IPS-20b (cell line): ENCODE data around the gene HSD11B1L.

Experiments
- H3K27ac ChIP-seq: one replicate; pipeline ENCODE4 v1.5.1; 2013; ENCODE audit warnings: low read length
- H3K27me3 ChIP-seq: 2 replicates; pipeline ENCODE4 v1.6.1; 2013; ENCODE audit warnings: mild to moderate bottlenecking, low read length, inconsistent platforms; ENCODE audit not compliant: insufficient read depth
- H3K36me3 ChIP-seq: 2 replicates; pipeline ENCODE4 v1.6.1; 2013; ENCODE audit warnings: low read depth, mild to moderate bottlenecking, inconsistent platforms, low read length, moderate library complexity; ENCODE audit not compliant: insufficient read depth
- H3K4me1 ChIP-seq: 2 replicates; pipeline ENCODE4 v1.6.1; 2013; ENCODE audit warnings: mild to moderate bottlenecking, control low read depth, inconsistent platforms, low read length, moderate library complexity; ENCODE audit not compliant: insufficient read depth
- H3K4me3 ChIP-seq: 2 replicates; pipeline ENCODE4 v1.5.1; 2013; ENCODE audit warnings: mild to moderate bottlenecking, low read length, inconsistent platforms
- H3K9ac ChIP-seq: 2 replicates; pipeline ENCODE4 v1.6.1; 2013; ENCODE audit warnings: low read depth, mild to moderate bottlenecking, inconsistent platforms, low read length, moderate library complexity
- H3K9me3 ChIP-seq: 2 replicates; pipeline ENCODE4 v1.6.1; 2013; ENCODE audit warnings: mild to moderate bottlenecking, low read depth, low read length, inconsistent platforms; ENCODE audit not compliant: insufficient read depth

The HSD11B1L gene

GRCh38 chr19:5680437-5681368 lies at the start of gene HSD11B1L, which contains the start of gene MICOS13:
Gene HSD11B1L (plus strand): TSS chr19:5681027. CDS start chr19:5684833, 3,806 bp downstream.
Gene MICOS13 (minus strand): TSS chr19:5680516. CDS start chr19:5680486, 30 bp downstream.
- H3K9me3 ChIP-seq: no peaks in the 10 kb centered on the region
- H3K9ac ChIP-seq: peak within 1 kb of the TSS; percentile 85
- H3K4me1 ChIP-seq: no peaks in the 10 kb centered on the region
- H3K4me3 ChIP-seq: peak within 1 kb of the TSS; percentile 94
- H3K27me3 ChIP-seq: no peaks in the 10 kb centered on the region
- H3K36me3 ChIP-seq: no peaks in the 10 kb centered on the region
- peak within 1 kb of the TSS; percentile 93 for H3K27ac ChIP-seq

DNA sequence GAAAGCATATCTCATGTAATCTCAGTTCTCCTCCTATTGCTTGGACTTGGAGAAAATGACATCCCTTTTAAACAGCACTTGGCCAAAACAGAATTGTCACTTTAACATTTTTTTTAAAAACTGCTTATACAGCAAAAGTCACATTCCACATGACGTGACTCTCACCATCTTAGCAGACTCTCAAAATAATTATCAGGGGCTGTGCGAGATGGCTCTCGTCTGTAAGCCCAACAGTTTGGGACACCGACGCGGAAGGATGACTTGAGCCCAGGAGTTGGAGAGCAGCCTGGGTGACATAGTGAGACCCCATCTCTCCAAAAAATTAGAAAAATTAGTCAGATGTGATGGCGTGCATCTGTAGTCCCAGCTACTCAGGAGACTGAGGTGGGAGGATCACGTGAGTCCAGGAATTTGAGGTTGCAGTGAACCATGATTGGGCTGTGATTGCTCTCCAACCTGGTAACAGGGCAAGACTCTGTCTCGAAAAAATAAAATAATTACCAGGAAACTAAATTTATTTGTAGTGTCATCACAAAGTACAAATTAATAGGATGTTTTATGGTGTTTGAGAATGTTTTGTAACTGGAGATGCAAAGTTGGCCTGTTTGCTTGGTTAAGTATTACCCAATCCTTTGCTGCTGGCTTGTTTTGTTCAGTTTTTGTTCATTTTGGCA lies 49.1 kb upstream of the HSD11B1L start:
- no peak overlapping the region for H3K9ac ChIP-seq
- H3K4me1 ChIP-seq: no peaks in the 10 kb centered on the region
- no peaks in the 10 kb centered on the region for H3K27me3 ChIP-seq
- H3K36me3 ChIP-seq: peaks cover 75% of the 10 kb centered on the region
- no peaks in the 10 kb centered on the region for H3K9me3 ChIP-seq
- H3K4me3 ChIP-seq: no peak overlapping the region
- H3K27ac ChIP-seq: no peak overlapping the region

GRCh38 chr19:5632241-5632612 lies 48.6 kb upstream of the HSD11B1L start:
- H3K27ac ChIP-seq: no peak overlapping the region
- H3K9me3 ChIP-seq: no peaks in the 10 kb centered on the region
- peaks cover 69% of the 10 kb centered on the region for H3K36me3 ChIP-seq
- no peaks in the 10 kb centered on the region for H3K4me1 ChIP-seq
- no peak overlapping the region for H3K4me3 ChIP-seq
- H3K27me3 ChIP-seq: no peaks in the 10 kb centered on the region
- H3K9ac ChIP-seq: no peak overlapping the region

GRCh38 chr19:5632657-5633056 lies 48.2 kb upstream of the HSD11B1L start:
- Histone ChIP-seq H3K27ac (no peak overlapping the region), H3K4me1 (no peaks in the 10 kb centered on the region), H3K9ac (no peak overlapping the region)

DNA sequence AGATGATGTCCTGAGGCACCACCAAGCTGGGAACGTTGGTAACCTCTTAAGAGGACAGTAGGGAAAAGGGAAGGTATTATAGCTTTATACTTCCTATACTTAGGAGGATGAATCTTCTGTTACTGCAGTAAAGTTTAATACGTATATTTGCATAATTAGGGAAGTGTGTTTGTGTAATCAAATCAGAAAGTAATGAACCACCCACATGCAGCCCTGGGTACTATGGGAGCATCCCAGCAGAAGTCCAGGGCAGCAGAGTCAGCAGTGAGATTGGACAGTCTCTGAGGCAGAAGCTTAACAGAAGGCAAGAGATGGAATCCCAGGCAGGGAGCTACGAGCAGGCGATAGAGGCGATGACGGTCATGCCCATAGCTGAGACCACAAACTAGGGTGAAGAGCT lies 45.4 kb upstream of the HSD11B1L start:
- H3K4me1 ChIP-seq: no peaks in the 10 kb centered on the region
- no peak overlapping the region for H3K27ac ChIP-seq
- H3K27me3 ChIP-seq: no peaks in the 10 kb centered on the region
- H3K36me3 ChIP-seq: peaks cover 48% of the 10 kb centered on the region
- H3K4me3 ChIP-seq: no peak overlapping the region
- H3K9ac ChIP-seq: no peak overlapping the region
- H3K9me3 ChIP-seq: no peaks in the 10 kb centered on the region

More at GRCh38 chr19:5632657-5633056, 48.2 kb upstream of the HSD11B1L start:
- no peaks in the 10 kb centered on the region for H3K9me3 ChIP-seq
- no peaks in the 10 kb centered on the region for H3K27me3 ChIP-seq
- peaks cover 68% of the 10 kb centered on the region for H3K36me3 ChIP-seq
- no peak overlapping the region for H3K4me3 ChIP-seq

GRCh38 chr19:5637971-5638370 lies 42.9 kb upstream of the HSD11B1L start:
- H3K9ac ChIP-seq: no peak overlapping the region
- peaks cover 49% of the 10 kb centered on the region for H3K36me3 ChIP-seq
- H3K4me3 ChIP-seq: no peak overlapping the region
- H3K9me3 ChIP-seq: no peaks in the 10 kb centered on the region
- H3K27me3 ChIP-seq: no peaks in the 10 kb centered on the region
- H3K4me1 ChIP-seq: no peaks in the 10 kb centered on the region; the same call in 1 of the 2 replicates
- H3K27ac ChIP-seq: no peak overlapping the region

GRCh38 chr19:5641171-5641570 lies 39.7 kb upstream of the HSD11B1L start:
- Histone ChIP-seq H3K9ac (no peak overlapping the region), H3K27me3 (no peaks in the 10 kb centered on the region), H3K4me1 (no peaks in the 10 kb centered on the region; the same call in 1 of the 2 replicates), H3K4me3 (no peak overlapping the region), H3K36me3 (peaks cover 68% of the 10 kb centered on the region), H3K27ac (no peak overlapping the region), H3K9me3 (no peaks in the 10 kb centered on the region)

DNA sequence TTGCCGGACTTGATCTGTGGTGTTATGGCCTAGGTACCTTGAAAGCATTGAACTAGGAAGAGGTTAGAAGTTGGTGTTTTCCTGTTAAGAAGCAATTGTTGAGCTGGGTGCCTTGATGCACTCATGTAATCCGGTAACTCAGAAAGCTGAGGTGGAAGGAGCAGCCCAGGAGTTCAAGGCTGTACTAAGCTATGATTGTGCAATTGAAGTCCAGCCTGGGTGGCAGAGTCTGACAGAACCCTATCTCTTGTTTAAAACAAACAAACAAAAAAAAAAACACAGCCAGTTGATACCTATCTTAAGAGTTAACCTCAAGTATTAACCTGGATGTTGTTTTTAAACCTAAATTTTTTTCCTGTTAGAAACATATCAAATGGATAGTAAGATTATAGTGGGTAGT lies 38.6 kb upstream of the HSD11B1L start:
- H3K9me3 ChIP-seq: no peaks in the 10 kb centered on the region
- peaks cover 73% of the 10 kb centered on the region for H3K36me3 ChIP-seq
- no peak overlapping the region for H3K4me3 ChIP-seq
- H3K27ac ChIP-seq: no peak overlapping the region
- no peaks in the 10 kb centered on the region for H3K27me3 ChIP-seq
- H3K4me1 ChIP-seq: no peaks in the 10 kb centered on the region; the same call in 1 of the 2 replicates
- H3K9ac ChIP-seq: no peak overlapping the region

DNA sequence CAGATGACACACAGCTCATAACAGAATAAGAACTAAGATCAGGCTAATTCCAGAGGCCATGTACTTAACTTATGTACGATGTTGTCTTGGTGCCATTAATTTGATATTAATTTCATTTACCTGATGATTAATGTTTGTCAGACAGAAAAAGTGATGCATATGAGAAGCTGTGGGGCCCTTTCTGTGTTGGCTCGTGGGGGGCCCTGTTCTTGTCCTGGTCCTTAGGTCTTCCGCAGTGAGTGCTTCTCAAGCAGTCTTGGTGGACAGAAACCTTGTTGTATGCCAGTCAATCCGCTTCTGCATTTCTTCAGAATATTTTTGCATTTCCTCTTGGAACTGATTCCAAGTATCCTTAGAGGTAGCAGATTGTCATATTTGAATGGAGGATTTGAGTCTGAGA lies 37.8 kb upstream of the HSD11B1L start:
- no peak overlapping the region for H3K27ac ChIP-seq
- H3K36me3 ChIP-seq: peaks cover 75% of the 10 kb centered on the region
- H3K4me1 ChIP-seq: no peaks in the 10 kb centered on the region; the same call in 1 of the 2 replicates
- H3K27me3 ChIP-seq: no peaks in the 10 kb centered on the region
- H3K9me3 ChIP-seq: no peaks in the 10 kb centered on the region
- H3K9ac ChIP-seq: no peak overlapping the region
- H3K4me3 ChIP-seq: no peak overlapping the region

DNA sequence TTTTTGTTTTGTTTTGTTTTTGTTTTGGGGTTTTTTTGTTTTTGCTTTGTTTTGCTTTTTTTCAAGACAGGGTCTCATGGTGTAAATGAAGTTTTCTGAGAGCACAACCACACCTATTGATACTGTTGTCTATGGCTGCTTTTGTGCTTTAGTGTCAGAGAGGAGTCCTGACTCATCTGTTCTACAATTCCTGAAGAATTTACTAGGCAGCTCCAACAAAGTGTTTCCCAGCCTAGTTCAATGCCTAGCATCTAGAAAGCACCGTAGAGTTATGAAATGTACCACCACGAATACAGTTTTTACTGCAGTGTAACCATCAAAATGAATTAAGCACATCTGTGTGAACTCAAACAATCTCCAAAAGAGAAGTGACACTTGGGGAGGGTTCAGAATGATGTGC lies 36.8 kb upstream of the HSD11B1L start:
- Histone ChIP-seq H3K27me3 (no peaks in the 10 kb centered on the region), H3K4me3 (no peak overlapping the region)

DNA sequence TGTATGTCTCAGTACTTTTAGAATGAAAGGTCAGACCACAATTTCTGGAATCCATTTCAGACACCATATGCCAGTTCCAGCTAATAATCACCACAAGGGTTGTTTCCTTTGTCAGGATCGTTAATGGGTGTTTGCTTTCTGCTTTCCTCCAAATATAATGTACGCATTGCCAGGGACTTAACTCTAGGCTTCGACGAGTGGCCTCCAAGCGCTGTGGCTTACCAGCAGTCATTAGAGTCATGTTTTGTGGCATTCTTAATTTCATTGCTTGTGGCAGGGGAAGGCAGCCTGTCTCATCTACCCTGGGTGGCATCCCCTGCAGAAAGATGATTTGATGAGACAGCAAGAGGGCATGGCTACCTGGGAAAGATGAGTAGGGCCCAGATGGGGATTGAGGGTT lies 35.4 kb upstream of the HSD11B1L start:
- no peaks in the 10 kb centered on the region; the same call in 1 of the 2 replicates for H3K4me1 ChIP-seq
- no peak overlapping the region for H3K9ac ChIP-seq
- no peaks in the 10 kb centered on the region for H3K27me3 ChIP-seq
- peaks cover 89% of the 10 kb centered on the region for H3K36me3 ChIP-seq
- H3K27ac ChIP-seq: no peak overlapping the region
- no peaks in the 10 kb centered on the region for H3K9me3 ChIP-seq
- H3K4me3 ChIP-seq: no peak overlapping the region

More for the DNA sequence above, 36.8 kb upstream of the HSD11B1L start:
- peaks cover 81% of the 10 kb centered on the region for H3K36me3 ChIP-seq
- H3K27ac ChIP-seq: no peak overlapping the region
- H3K4me1 ChIP-seq: no peaks in the 10 kb centered on the region; the same call in 1 of the 2 replicates
- no peaks in the 10 kb centered on the region for H3K9me3 ChIP-seq
- H3K9ac ChIP-seq: no peak overlapping the region
